Measurements from ENCODE around the gene RASA3. TPM values are rescaled to one million over a fixed set of nuclear protein-coding genes. Genes with fewer than 3 reads are reported as not detected.

RASA3 gene
- total RNA-seq, 1 donor from 2014 or later: 9.3 TPM

DNA sequence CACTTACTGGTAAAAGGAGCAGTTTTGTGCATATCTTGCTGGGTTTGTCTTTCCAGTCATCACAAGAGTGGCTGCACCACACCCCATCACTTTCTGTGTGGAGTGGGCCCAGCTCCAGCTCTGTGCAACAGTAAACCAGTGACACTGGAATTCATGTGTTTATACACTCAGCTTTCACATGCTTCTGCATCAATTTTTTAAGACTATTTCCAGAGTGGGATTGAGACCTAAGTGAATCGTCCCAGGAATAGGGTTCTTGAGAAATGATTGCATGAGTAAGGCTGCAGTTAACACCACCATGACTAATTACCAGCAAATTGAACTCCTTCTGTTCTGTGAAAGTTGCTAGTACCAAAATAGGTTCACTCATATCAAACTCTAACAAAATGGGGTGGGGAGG, 41.3 kb upstream of the RASA3 start:
- DNase-seq (ENCODE audit: extremely low spot score, unreplicated experiment): no peak
- Mint-ChIP-seq H3K4me3 (no peak overlapping the region), H3K27me3 (peaks cover 4% of the 10 kb centered on the region), H3K4me1 (ENCODE audit: unreplicated experiment) (no peaks in the 10 kb centered on the region), H3K36me3 (no peaks in the 10 kb centered on the region), H3K9me3 (no peaks in the 10 kb centered on the region), H3K27ac (no peak overlapping the region)
- TF ChIP-seq, protein P1, sequence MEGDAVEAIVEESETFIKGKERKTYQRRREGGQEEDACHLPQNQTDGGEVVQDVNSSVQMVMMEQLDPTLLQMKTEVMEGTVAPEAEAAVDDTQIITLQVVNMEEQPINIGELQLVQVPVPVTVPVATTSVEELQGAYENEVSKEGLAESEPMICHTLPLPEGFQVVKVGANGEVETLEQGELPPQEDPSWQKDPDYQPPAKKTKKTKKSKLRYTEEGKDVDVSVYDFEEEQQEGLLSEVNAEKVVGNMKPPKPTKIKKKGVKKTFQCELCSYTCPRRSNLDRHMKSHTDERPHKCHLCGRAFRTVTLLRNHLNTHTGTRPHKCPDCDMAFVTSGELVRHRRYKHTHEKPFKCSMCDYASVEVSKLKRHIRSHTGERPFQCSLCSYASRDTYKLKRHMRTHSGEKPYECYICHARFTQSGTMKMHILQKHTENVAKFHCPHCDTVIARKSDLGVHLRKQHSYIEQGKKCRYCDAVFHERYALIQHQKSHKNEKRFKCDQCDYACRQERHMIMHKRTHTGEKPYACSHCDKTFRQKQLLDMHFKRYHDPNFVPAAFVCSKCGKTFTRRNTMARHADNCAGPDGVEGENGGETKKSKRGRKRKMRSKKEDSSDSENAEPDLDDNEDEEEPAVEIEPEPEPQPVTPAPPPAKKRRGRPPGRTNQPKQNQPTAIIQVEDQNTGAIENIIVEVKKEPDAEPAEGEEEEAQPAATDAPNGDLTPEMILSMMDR (conservative IDR thresholded peaks at IDR 0.05): no peak

DNA sequence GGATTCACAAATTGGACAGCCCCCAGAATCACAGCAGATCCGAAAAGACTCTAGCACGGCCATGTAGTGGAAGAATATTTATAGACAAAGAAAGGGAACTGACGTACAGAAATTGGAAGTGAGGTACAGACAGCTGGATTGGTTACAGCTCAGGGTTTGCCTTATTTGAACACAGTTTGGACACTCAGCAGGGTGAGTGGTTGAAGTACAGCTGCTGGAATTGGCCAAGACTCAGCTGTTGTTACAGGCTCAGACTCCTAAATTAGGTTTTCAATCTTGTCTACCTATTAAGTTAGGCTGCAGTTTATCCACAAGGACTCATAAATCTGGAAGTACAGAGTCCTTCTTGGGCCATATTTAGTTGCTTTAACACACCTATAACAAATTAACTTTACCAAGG, 40.8 kb upstream of the RASA3 start:
- no peaks in the 10 kb centered on the region for H3K36me3 Mint-ChIP-seq
- TF ChIP-seq, protein P1 (conservative IDR thresholded peaks at IDR 0.05): no peak
- no peak overlapping the region for H3K4me3 Mint-ChIP-seq
- H3K9me3 Mint-ChIP-seq: no peaks in the 10 kb centered on the region
- H3K27me3 Mint-ChIP-seq: peaks cover 6% of the 10 kb centered on the region
- no peak overlapping the region for H3K27ac Mint-ChIP-seq
- no peaks in the 10 kb centered on the region for H3K4me1 Mint-ChIP-seq (ENCODE audit: unreplicated experiment)
- DNase-seq (ENCODE audit: extremely low spot score, unreplicated experiment): no peak

DNA sequence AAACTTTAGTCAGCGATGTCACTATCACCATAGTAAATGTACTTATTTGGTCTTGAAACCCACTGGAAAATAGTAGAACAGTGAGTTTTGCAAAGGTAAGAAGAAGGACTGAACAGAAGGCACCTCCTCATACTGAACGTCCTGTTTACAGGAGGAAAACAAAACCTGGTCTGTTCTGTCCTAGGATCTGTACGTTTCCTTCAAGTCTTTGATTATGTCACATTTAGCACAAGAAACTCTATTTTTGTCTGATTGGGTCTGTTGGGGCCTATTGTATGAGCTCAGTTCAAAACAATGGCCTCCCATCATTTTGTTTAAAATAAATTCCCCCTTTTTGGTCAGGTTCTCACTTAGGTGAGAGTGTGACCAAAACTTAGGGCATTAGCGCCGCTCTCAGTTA, 35.5 kb upstream of the RASA3 start:
- H3K27ac Mint-ChIP-seq: no peak overlapping the region
- no peaks in the 10 kb centered on the region for H3K4me1 Mint-ChIP-seq (ENCODE audit: unreplicated experiment)
- TF ChIP-seq, protein P1 (conservative IDR thresholded peaks at IDR 0.05): no peak
- H3K36me3 Mint-ChIP-seq: no peaks in the 10 kb centered on the region
- H3K9me3 Mint-ChIP-seq: no peaks in the 10 kb centered on the region
- no peak overlapping the region for H3K4me3 Mint-ChIP-seq
- no peak for DNase-seq (ENCODE audit: extremely low spot score, unreplicated experiment)
- peaks cover 17% of the 10 kb centered on the region for H3K27me3 Mint-ChIP-seq

DNA sequence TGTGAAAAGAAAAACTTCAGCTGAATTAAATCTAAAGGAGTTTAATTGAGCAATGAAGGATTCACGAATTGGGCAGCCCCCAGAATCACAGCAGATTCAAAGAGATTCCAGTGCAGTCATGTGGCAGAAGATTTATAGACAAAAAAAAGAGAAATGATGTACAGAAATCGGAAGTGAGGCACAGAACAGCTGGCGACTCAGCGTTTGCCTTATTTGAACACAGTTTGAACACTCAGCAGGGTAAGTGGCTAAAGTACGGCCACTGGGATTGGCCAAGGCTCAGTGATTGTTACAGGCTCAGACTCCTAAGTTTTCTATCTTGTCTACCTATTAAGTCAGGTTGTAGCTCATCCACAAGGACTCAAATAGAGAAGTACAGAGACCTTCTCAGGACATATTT, 35.0 kb upstream of the RASA3 start:
- no peak overlapping the region for H3K27ac Mint-ChIP-seq
- no peak overlapping the region for H3K4me3 Mint-ChIP-seq
- H3K9me3 Mint-ChIP-seq: no peaks in the 10 kb centered on the region
- TF ChIP-seq, protein P1 (conservative IDR thresholded peaks at IDR 0.05): no peak
- peaks cover 4% of the 10 kb centered on the region for H3K4me1 Mint-ChIP-seq (ENCODE audit: unreplicated experiment)
- no peaks in the 10 kb centered on the region for H3K36me3 Mint-ChIP-seq
- H3K27me3 Mint-ChIP-seq: peaks cover 20% of the 10 kb centered on the region
- no peak for DNase-seq (ENCODE audit: extremely low spot score, unreplicated experiment)

DNA sequence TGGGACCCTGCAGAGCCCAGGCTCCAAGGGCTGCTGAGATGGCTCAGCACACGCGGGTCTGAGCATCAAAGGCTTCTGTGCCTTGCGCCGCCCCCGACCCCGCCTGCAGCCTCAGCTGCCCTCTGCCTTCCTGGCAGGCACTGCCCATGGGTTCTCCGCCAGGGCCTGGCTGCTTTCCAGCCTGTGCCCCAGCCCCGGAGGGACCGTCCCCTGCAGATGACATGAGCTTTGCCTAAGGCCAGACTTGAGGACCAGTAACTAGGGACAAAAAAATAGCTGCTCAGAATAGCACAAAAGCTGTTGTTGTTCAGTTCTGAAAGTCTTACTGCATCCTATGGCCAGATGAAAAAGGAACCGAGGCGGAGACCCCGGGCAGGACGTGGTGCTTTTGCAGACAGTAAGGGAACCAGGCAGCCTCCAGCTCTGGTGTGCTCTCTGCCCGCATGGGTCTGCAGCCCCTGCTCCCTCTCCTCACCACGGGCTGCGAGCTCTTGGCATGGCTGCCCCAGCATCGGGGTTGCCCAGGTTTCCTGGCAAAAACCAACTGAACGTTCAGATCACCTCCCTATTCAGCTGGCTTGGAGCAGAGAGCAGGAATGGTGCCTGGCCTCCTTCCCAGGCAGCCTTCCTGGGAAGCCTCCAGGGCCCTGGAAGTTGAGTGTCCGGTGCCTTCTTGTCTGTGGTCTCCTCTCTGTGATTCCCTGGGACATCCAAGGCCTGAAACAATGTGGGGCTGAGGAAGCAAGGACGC, 34.1 kb upstream of the RASA3 start:
- Mint-ChIP-seq H3K4me3 (no peak overlapping the region), H3K9me3 (no peaks in the 10 kb centered on the region), H3K27ac (no peak overlapping the region), H3K27me3 (peaks cover 25% of the 10 kb centered on the region), H3K36me3 (no peaks in the 10 kb centered on the region), H3K4me1 (ENCODE audit: unreplicated experiment) (peaks cover 5% of the 10 kb centered on the region)
- TF ChIP-seq, protein P1 (conservative IDR thresholded peaks at IDR 0.05): no peak
- no peak for DNase-seq (ENCODE audit: extremely low spot score, unreplicated experiment)
